Gastroesophageal sphincter (tissue), 3 donors: ENCODE data around the gene AKAP13.

ENCODE experiments used
- EP300 ChIP-seq: sonication (generic); formaldehyde crosslinking; IDR thresholded peaks from one replicate; pipeline ENCODE4 v1.6.1; 2017; ENCODE audit warnings: antibody characterized with exemption, mild to moderate bottlenecking
- POLR2A ChIP-seq, 2 donors: fragments of 450-650 bp; IDR thresholded peaks; one replicate each; pipeline ENCODE4 v1.6.1; 2017; ENCODE audit warnings: antibody characterized with exemption in 2 of 2, mild to moderate bottlenecking in 2 of 2, moderate library complexity in 1 of 2
- POLR2AphosphoS5 ChIP-seq: sonication (generic); formaldehyde crosslinking; IDR thresholded peaks from one replicate; pipeline ENCODE4 v1.6.1; 2017; ENCODE audit warnings: antibody characterized with exemption
- TF ChIP-seq, protein P1 (sequence below), 4 experiments: fragments of 200-600 bp in 2 of 4; fragments of 450-650 bp in 2 of 4; sonication (generic) in 1 of 4; IDR thresholded peaks; one replicate each; pipeline ENCODE4 v1.5.1; 2017 to 2019; ENCODE audit warnings: antibody characterized with exemption in 4 of 4, mild to moderate bottlenecking in 2 of 4, moderate library complexity in 2 of 4

DNA sequence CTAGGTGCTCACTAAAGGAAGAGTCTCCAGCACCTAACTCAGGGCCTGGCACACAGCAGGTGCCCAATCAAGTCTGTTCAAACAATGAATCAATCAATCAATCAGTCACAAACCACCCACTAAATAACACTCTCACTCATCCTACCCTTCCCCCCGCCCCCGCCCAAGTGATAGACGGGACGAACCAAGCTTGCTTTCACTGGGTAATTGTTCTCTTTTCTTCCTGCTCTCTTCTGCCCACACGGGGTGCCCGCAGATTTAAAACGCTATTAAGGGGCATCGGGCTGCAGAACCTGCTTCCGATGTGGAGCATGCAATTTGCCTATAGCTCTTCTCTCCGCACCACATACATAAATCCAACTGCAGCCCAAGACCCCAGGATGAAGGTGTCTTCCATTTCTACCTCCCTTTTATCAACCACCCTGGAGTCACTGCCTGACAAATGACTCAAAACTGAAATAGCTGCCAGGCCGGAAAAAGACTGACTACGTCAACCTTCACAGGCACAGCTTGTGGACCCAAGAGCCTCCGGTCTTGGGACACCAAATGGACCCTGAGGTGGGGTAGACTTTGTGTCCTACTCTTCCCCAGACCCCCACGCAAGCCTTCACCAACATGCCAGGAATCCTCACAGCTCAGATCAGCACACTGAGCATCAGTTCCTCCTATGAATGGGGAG is 412.6 kb downstream of the AKAP13 start:
- TF ChIP-seq, protein P1, sequence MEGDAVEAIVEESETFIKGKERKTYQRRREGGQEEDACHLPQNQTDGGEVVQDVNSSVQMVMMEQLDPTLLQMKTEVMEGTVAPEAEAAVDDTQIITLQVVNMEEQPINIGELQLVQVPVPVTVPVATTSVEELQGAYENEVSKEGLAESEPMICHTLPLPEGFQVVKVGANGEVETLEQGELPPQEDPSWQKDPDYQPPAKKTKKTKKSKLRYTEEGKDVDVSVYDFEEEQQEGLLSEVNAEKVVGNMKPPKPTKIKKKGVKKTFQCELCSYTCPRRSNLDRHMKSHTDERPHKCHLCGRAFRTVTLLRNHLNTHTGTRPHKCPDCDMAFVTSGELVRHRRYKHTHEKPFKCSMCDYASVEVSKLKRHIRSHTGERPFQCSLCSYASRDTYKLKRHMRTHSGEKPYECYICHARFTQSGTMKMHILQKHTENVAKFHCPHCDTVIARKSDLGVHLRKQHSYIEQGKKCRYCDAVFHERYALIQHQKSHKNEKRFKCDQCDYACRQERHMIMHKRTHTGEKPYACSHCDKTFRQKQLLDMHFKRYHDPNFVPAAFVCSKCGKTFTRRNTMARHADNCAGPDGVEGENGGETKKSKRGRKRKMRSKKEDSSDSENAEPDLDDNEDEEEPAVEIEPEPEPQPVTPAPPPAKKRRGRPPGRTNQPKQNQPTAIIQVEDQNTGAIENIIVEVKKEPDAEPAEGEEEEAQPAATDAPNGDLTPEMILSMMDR (IDR thresholded peaks at IDR 0.05): no peak
- no peak for TF ChIP-seq POLR2AphosphoS5
- TF ChIP-seq EP300: no peak
- no peak for TF ChIP-seq POLR2A (IDR thresholded peaks at IDR 0.05)
